Vagina (tissue), 2 donors: ENCODE results near the gene YES1. TPM values are rescaled to one million over a fixed set of nuclear protein-coding genes. Genes with fewer than 3 reads are reported as not detected.

Experiments
- DNase-seq, 2 donors: peaks; one replicate each; pipeline ENCODE4 v3.0.0-alpha.2; 2017; ENCODE audit errors: extremely low spot score in 2 of 2
- H3K27ac ChIP-seq: fragments of 200-600 bp; sonication (generic); one replicate; pipeline ENCODE4 v1.5.1; 2019
- H3K27me3 ChIP-seq: fragments of 200-600 bp; sonication (generic); one replicate; pipeline ENCODE4 v1.5.1; 2019
- H3K36me3 ChIP-seq, 2 donors: fragments of 200-600 bp; sonication (generic); one replicate each; pipeline ENCODE4 v1.5.1; 2017 to 2019
- H3K4me1 ChIP-seq: fragments of 200-600 bp; sonication (generic); one replicate; pipeline ENCODE4 v1.5.1; 2019
- H3K4me3 ChIP-seq, 2 donors: fragments of 200-600 bp; sonication (generic); 1 replicate in 1 of 2; 2 replicates in 1 of 2; pipeline ENCODE4 v1.5.1; 2016 to 2019
- H3K9me3 ChIP-seq: fragments of 200-600 bp; sonication (generic); one replicate; pipeline ENCODE4 v1.5.1; 2019
- POLR2A ChIP-seq, 2 donors: fragments of 450-650 bp; IDR thresholded peaks; one replicate each; pipeline ENCODE4 v1.6.1; 2017; ENCODE audit warnings: antibody characterized with exemption in 2 of 2, mild to moderate bottlenecking in 2 of 2, moderate library complexity in 2 of 2
- POLR2AphosphoS5 ChIP-seq, 2 donors: sonication (generic); formaldehyde crosslinking; IDR thresholded peaks; one replicate each; pipeline ENCODE4 v1.9.0; 2017; ENCODE audit warnings: antibody characterized with exemption in 2 of 2, mild to moderate bottlenecking in 2 of 2, low read depth in 1 of 2; ENCODE audit not compliant: insufficient read depth in 1 of 2
- intact Hi-C: fragments of 100-400 bp; cut with DNase I; formaldehyde crosslinking; loops from one replicate; pipeline ENCODE4 v1.15.1; 2023
- total RNA-seq: library from RNA; depleted of rRNA; stranded (reverse); fragments of >200 nt; gene quantifications from one replicate; pipeline ENCODE4 v1.2.3, GENCODE V29; 2016
- TF ChIP-seq, protein P1 (sequence below), 3 experiments: fragments of 450-650 bp in 2 of 3; fragments of 200-600 bp in 1 of 3; sonication (generic) in 1 of 3; IDR thresholded peaks; one replicate each; pipeline ENCODE4 v1.5.1; 2017 to 2019; ENCODE audit warnings: antibody characterized with exemption in 3 of 3, mild to moderate bottlenecking in 2 of 3, moderate library complexity in 2 of 3

The YES1 gene
- total RNA-seq, 1 donor from 2014 or later, result 92.1 TPM

DNA sequence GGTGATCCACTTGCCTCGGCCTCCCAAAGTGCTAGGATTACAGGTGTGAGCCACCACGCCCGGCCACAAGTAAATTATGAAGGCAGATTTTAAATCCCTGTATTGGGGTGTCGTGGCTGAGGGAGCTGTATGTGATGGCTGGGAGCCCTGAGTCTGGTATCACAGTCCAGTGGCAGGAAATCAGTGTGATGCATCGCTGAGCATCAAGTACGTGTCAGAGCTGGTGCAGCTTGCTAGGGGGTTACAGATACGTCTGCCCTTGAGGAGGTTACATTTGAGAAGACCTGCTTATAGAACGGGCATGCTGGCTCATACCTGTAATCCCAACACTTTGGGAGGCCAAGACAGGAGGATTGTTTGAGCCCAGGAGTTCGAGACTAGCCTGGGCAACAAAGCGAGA is 103.9 kb downstream of the YES1 start:
- intact Hi-C loops, result no loop called here

DNA sequence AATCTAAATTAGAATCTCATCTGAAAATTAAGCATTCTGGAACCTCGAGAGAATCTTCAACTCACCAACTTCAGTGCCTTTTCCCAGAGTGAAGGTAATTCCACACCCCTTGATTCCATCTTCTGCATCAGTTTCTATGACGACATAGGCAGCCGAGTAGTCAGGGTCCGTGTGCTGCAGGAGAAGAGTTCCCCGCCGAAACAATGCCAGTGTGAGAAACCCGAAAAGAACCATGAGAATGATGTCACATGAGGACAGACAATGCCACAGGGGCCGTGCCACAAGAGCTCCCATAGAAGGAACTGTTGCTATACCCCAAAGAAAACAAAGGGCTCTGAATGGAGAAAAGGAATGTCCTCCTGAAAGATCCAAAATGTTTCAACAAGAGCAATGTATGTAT is 105.6 kb downstream of the YES1 start:
- peaks cover 31% of the 10 kb centered on the region for H3K4me1 ChIP-seq
- intact Hi-C loops, result no loop called here
- TF ChIP-seq, protein P1, sequence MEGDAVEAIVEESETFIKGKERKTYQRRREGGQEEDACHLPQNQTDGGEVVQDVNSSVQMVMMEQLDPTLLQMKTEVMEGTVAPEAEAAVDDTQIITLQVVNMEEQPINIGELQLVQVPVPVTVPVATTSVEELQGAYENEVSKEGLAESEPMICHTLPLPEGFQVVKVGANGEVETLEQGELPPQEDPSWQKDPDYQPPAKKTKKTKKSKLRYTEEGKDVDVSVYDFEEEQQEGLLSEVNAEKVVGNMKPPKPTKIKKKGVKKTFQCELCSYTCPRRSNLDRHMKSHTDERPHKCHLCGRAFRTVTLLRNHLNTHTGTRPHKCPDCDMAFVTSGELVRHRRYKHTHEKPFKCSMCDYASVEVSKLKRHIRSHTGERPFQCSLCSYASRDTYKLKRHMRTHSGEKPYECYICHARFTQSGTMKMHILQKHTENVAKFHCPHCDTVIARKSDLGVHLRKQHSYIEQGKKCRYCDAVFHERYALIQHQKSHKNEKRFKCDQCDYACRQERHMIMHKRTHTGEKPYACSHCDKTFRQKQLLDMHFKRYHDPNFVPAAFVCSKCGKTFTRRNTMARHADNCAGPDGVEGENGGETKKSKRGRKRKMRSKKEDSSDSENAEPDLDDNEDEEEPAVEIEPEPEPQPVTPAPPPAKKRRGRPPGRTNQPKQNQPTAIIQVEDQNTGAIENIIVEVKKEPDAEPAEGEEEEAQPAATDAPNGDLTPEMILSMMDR (IDR thresholded peaks at IDR 0.05), result no peak
- no peak for TF ChIP-seq POLR2A (IDR thresholded peaks at IDR 0.05)
- TF ChIP-seq POLR2AphosphoS5 (IDR thresholded peaks at IDR 0.05; ENCODE audit: insufficient read depth in 1 of 2, low read depth in 1 of 2), result no peak
- peaks cover 0 to 9% of the 10 kb centered on the region in 2 donors for H3K36me3 ChIP-seq
- no peaks in the 10 kb centered on the region for H3K9me3 ChIP-seq
- H3K27ac ChIP-seq, result no peak overlapping the region
- H3K4me3 ChIP-seq, result no peak overlapping the region
- H3K27me3 ChIP-seq, result no peaks in the 10 kb centered on the region
- no peak for DNase-seq

More for the DNA sequence above, 103.9 kb downstream of the YES1 start:
- TF ChIP-seq POLR2AphosphoS5 (IDR thresholded peaks at IDR 0.05; ENCODE audit: insufficient read depth in 1 of 2, low read depth in 1 of 2) (no peak), POLR2A (IDR thresholded peaks at IDR 0.05) (no peak)
- TF ChIP-seq, protein P1 (IDR thresholded peaks at IDR 0.05), result no peak
- H3K27ac ChIP-seq, result no peak overlapping the region
- no peaks in the 10 kb centered on the region for H3K9me3 ChIP-seq
- H3K4me1 ChIP-seq, result peaks cover 30% of the 10 kb centered on the region
- no peak for DNase-seq
- peaks cover 0 to 9% of the 10 kb centered on the region in 2 donors for H3K36me3 ChIP-seq
- H3K27me3 ChIP-seq, result no peaks in the 10 kb centered on the region
- no peak overlapping the region for H3K4me3 ChIP-seq

DNA sequence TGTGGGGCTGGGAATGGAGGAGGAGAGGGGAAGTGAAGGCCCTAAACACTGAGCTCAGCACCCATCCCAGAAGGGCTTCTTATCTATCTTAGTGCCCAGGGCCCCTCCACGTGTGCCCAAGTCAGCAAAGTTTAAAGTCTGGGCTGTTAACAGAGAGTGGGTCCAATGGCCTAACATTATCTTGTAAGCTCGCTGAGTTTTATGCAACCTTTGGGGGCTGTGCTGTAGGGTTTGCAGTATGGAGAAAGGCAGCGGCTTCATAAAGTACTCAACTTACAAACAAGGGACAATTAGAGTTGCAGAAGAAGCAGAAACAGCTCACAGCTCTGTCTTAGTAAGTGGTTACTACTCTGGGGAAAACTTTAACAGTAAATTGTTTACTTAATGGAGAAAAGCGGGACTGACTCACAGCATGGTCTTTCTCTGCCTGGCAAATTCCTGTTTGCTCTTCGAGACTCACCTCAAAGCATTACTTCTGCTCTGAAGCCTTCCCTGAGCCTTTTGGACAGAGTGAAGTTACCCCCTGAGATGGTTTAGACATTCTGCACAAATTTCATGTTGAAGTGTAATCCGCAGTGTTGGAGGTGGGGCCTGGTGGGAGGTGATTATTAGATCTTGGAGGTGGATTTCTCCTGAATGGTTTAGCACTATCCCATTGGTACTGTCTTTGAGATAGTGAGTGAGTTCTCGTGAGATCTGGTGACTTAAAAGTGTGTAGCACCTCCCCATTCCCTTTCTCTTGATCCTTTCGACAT is 108.7 kb downstream of the YES1 start:
- H3K4me1 ChIP-seq, result peaks cover 13% of the 10 kb centered on the region
- intact Hi-C loops, result no loop called here
- peak in 1 of 2 donors; percentile 79 for DNase-seq

DNA sequence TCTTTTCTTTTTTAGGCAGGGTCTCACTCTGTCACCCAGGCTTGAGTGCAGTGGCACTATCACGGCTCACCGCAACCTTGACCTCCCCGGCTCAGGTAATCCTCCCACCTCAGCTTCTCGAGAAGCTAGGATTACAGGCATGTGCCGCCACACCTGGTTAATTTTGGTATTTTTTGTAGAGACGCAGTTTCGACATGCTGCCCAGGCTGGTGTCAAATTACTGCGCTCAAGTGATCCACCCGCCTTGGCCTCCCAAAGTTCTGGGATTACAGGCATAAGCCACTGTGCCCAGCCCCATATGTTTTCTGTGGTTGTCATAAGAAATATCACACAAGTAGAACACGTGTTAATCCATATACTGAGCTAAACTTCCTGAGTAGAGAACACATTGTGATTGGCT is 114.2 kb downstream of the YES1 start:
- peaks cover 4% of the 10 kb centered on the region for H3K4me1 ChIP-seq
- H3K36me3 ChIP-seq, result peaks cover 0 to 7% of the 10 kb centered on the region in 2 donors
- H3K27me3 ChIP-seq, result no peaks in the 10 kb centered on the region
- no peak overlapping the region for H3K4me3 ChIP-seq
- no peak overlapping the region for H3K27ac ChIP-seq
- intact Hi-C loops, result no loop called here
- TF ChIP-seq POLR2AphosphoS5 (IDR thresholded peaks at IDR 0.05; ENCODE audit: insufficient read depth in 1 of 2, low read depth in 1 of 2), result no peak
- TF ChIP-seq POLR2A (IDR thresholded peaks at IDR 0.05), result no peak
- TF ChIP-seq, protein P1 (IDR thresholded peaks at IDR 0.05), result no peak
- no peaks in the 10 kb centered on the region for H3K9me3 ChIP-seq
- DNase-seq, result peak in 1 of 2 donors; percentile 62

More for the DNA sequence above, 108.7 kb downstream of the YES1 start:
- Histone ChIP-seq H3K36me3 (peaks cover 0 to 9% of the 10 kb centered on the region in 2 donors), H3K27ac (peak overlapping the region; percentile 49), H3K27me3 (no peaks in the 10 kb centered on the region), H3K9me3 (no peaks in the 10 kb centered on the region), H3K4me3 (no peak overlapping the region)
- TF ChIP-seq, protein P1 (IDR thresholded peaks at IDR 0.05), result no peak
- TF ChIP-seq POLR2AphosphoS5 (IDR thresholded peaks at IDR 0.05; ENCODE audit: insufficient read depth in 1 of 2, low read depth in 1 of 2) (no peak), POLR2A (IDR thresholded peaks at IDR 0.05) (no peak)

DNA sequence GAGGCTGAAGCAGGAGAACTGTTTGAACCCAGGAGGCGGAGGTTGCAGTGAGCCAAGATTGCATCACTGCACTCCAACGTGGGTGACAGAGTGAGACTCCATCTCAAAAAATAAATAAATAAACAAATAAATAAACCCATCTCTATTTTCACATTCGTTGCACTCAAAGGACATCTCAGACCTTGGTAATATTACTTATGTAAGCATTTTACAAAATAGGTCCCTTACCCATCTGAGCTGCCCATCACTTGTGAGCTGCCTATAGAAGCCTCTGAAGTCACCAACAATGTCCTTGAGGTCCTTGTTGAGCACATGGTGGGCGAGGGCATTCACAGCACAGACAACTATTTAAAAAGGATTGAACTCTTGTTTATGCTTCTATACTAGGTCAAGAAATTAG is 115.0 kb downstream of the YES1 start:
- TF ChIP-seq, protein P1 (IDR thresholded peaks at IDR 0.05), result no peak
- TF ChIP-seq POLR2AphosphoS5 (IDR thresholded peaks at IDR 0.05; ENCODE audit: insufficient read depth in 1 of 2, low read depth in 1 of 2) (no peak), POLR2A (IDR thresholded peaks at IDR 0.05) (no peak)
- H3K4me3 ChIP-seq, result no peak overlapping the region
- no peak overlapping the region for H3K27ac ChIP-seq
- DNase-seq, result peak in 1 of 2 donors; percentile 29
- no peaks in the 10 kb centered on the region for H3K27me3 ChIP-seq
- peaks cover 0 to 10% of the 10 kb centered on the region in 2 donors for H3K36me3 ChIP-seq
- H3K9me3 ChIP-seq, result no peaks in the 10 kb centered on the region
- H3K4me1 ChIP-seq, result peaks cover 4% of the 10 kb centered on the region
- intact Hi-C loops, result no loop called here
